ENCODE data around the gene ARHGAP35. TPM values are rescaled to one million over a fixed set of nuclear protein-coding genes. Genes with fewer than 3 reads are reported as not detected.
"Not testable (repeated sequence)": the region's sequence is repeated elsewhere in the genome, so short reads cannot be mapped to it uniquely, and the experiment has no call there.

ARHGAP35 gene
- total RNA-seq, 4 donors from 2014 or later, result 8.7 to 69.4 (median 30.9) TPM

GRCh38 chr19:46881092-46881491 lies 20.3 kb downstream of the ARHGAP35 start:
- H3K4me1 ChIP-seq, result no peaks in the 10 kb centered on the region
- TF ChIP-seq POLR2A (IDR thresholded peaks at IDR 0.05), result no peak
- TF ChIP-seq, protein P1, sequence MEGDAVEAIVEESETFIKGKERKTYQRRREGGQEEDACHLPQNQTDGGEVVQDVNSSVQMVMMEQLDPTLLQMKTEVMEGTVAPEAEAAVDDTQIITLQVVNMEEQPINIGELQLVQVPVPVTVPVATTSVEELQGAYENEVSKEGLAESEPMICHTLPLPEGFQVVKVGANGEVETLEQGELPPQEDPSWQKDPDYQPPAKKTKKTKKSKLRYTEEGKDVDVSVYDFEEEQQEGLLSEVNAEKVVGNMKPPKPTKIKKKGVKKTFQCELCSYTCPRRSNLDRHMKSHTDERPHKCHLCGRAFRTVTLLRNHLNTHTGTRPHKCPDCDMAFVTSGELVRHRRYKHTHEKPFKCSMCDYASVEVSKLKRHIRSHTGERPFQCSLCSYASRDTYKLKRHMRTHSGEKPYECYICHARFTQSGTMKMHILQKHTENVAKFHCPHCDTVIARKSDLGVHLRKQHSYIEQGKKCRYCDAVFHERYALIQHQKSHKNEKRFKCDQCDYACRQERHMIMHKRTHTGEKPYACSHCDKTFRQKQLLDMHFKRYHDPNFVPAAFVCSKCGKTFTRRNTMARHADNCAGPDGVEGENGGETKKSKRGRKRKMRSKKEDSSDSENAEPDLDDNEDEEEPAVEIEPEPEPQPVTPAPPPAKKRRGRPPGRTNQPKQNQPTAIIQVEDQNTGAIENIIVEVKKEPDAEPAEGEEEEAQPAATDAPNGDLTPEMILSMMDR (IDR thresholded peaks at IDR 0.05), result no peak
- no peaks in the 10 kb centered on the region for H3K27me3 ChIP-seq
- no peak for DNase-seq
- no peak overlapping the region for H3K27ac ChIP-seq
- H3K4me3 ChIP-seq, result no peak overlapping the region
- H3K36me3 ChIP-seq, result no peaks in the 10 kb centered on the region
- H3K9me3 ChIP-seq, result no peaks in the 10 kb centered on the region
- intact Hi-C loops (cut with DNase I; ENCODE audit: low total_unique reads), result no loop called here

DNA sequence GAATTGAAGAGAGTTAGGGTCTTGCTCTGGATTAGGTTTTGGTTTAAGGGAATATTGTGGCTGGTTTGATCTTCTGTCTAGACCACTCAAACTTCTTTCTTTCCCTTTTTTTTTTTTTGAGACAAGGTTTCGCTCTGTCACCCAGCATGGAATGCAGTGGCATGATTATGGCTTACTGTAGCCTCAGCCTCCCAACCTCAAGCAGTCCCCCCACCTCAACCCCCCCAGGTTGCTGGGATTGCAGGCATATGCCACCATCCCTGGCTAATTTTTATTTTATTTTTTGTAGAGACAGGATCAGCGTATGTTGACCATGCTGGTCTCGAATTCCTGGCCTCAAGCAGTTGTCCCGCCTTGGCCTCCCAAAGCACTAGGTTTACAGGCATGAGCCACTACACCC lies 21.2 kb downstream of the ARHGAP35 start:
- H3K9me3 ChIP-seq, result no peaks in the 10 kb centered on the region
- no peaks in the 10 kb centered on the region for H3K4me1 ChIP-seq
- TF ChIP-seq, protein P1 (IDR thresholded peaks at IDR 0.05), result no peak
- TF ChIP-seq POLR2A (IDR thresholded peaks at IDR 0.05), result no peak
- H3K27me3 ChIP-seq, result no peaks in the 10 kb centered on the region
- no peaks in the 10 kb centered on the region for H3K36me3 ChIP-seq
- no peak for DNase-seq
- no peak overlapping the region for H3K4me3 ChIP-seq
- intact Hi-C loops (cut with DNase I; ENCODE audit: low total_unique reads), result no loop called here
- no peak overlapping the region for H3K27ac ChIP-seq

- H3K4me1 ChIP-seq; H3K36me3 ChIP-seq; intact Hi-C loops (cut with DNase I; ENCODE audit: low total_unique reads); H3K27me3 ChIP-seq; H3K27ac ChIP-seq; H3K4me3 ChIP-seq; DNase-seq; H3K9me3 ChIP-seq: not testable (repeated sequence)
These were observed 22.0 kb downstream of the ARHGAP35 start for GRCh38 chr19:46882751-46883150.

GRCh38 chr19:46885411-46885810 lies 24.6 kb downstream of the ARHGAP35 start:
- Histone ChIP-seq H3K36me3 (no peaks in the 10 kb centered on the region), H3K27ac (no peak overlapping the region), H3K27me3 (no peaks in the 10 kb centered on the region), H3K9me3 (no peaks in the 10 kb centered on the region), H3K4me1 (no peaks in the 10 kb centered on the region), H3K4me3 (no peak overlapping the region)
- no peak for TF ChIP-seq POLR2A (IDR thresholded peaks at IDR 0.05)
- TF ChIP-seq, protein P1 (IDR thresholded peaks at IDR 0.05), result no peak
- intact Hi-C loops (cut with DNase I; ENCODE audit: low total_unique reads), result no loop called here
- DNase-seq, result no peak

GRCh38 chr19:46886546-46887239 lies 25.9 kb downstream of the ARHGAP35 start:
- DNase-seq, result no peak
- no peaks in the 10 kb centered on the region for H3K4me1 ChIP-seq
- H3K27ac ChIP-seq, result no peak overlapping the region
- no peak overlapping the region for H3K4me3 ChIP-seq
- intact Hi-C loops (cut with DNase I; ENCODE audit: low total_unique reads), result no loop called here
- TF ChIP-seq, protein P1 (IDR thresholded peaks at IDR 0.05), result no peak
- no peaks in the 10 kb centered on the region for H3K27me3 ChIP-seq
- no peaks in the 10 kb centered on the region for H3K36me3 ChIP-seq
- H3K9me3 ChIP-seq, result no peaks in the 10 kb centered on the region
